Fibroblast of villous mesenchyme (primary cell): ENCODE measurements around the gene PCBP3. TPM values are rescaled to one million over a fixed set of nuclear protein-coding genes. Genes with fewer than 3 reads are reported as not detected.
"Not testable (repeated sequence)": the region's sequence is repeated elsewhere in the genome, so short reads cannot be mapped to it uniquely, and the experiment has no call there.

Source experiments
- DNase-seq: peaks from one replicate; pipeline ENCODE4 v3.0.0-alpha.2; 2010; ENCODE audit warnings: low read depth
- H3K4me3 ChIP-seq: 2 replicates; pipeline ENCODE4 v1.5.1; 2011; ENCODE audit warnings: low read depth, mild to moderate bottlenecking, low read length
- CTCF ChIP-seq: IDR thresholded peaks from 2 replicates; pipeline ENCODE4 v1.5.1; 2012; ENCODE audit warnings: low read depth, mild to moderate bottlenecking, low read length; ENCODE audit not compliant: insufficient read depth
- total RNA-seq: library from RNA; depleted of rRNA; stranded (reverse); fragments of >200 nt; gene quantifications from 2 replicates; pipeline ENCODE4 v1.2.3, GENCODE V29; 2012

PCBP3 gene
- total RNA-seq, 1 donor: 1.3 TPM

- no peak for TF ChIP-seq CTCF
- no peak overlapping the region for H3K4me3 ChIP-seq
- no peak for DNase-seq
Measured at GRCh38 chr21:45882645-45883044, 239.1 kb downstream of the PCBP3 start.

DNA sequence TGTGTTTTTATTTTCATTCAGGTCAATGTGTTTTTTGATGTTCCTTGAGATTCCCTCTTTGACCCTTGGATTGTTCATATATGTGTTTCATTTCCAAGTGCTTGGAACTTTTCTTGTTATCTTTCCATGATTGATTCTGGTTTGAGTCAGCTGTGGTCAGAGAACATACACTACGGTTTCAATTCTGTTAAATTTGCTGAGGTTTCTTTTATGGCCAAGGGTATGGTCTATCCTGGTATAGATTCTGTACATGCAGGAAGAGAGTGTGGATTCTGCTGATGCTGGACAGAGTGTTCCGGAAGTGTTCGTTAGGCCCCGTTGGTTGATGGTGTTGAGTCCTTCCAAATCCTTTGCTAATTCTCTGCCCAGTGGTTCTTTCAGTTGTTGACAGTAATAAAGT, 239.6 kb downstream of the PCBP3 start:
- no peak for DNase-seq
- H3K4me3 ChIP-seq: no peak overlapping the region
- TF ChIP-seq CTCF: no peak

- H3K4me3 ChIP-seq: no peak overlapping the region
- no peak for TF ChIP-seq CTCF
Measured at GRCh38 chr21:45885597-45885929, 242.0 kb downstream of the PCBP3 start.

DNA sequence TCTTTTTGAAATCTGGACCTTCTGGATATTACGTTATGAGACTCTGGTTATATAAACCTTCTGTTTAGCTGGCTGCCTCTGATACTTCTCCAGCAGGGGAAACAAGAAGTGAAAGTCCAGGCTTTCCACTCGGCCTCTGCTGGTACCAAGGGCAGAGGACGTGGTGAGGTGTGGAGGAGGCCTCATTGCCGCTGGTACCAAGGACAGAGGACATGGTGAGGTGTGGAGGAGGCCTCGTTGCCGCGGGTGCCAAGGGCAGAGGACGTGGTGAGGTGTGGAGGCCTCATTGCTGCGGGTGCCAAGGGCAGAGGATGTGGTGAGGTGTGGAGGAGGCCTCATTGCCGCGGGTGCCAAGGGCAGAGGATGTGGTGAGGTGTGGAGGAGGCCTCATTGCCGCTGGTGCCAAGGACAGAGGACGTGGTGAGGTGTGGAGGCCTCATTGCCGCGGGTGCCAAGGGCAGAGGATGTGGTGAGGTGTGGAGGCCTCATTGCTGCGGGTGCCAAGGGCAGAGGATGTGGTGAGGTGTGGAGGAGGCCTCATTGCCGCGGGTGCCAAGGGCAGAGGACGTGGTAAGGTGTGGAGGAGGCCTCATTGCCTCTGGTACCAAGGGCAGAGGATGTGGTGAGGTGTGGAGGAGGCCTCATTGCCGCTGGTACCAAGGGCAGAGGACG, 242.5 kb downstream of the PCBP3 start:
- not testable (repeated sequence) for DNase-seq, H3K4me3 ChIP-seq

More at GRCh38 chr21:45885597-45885929, 242.0 kb downstream of the PCBP3 start:
- DNase-seq: no peak

- no peak for TF ChIP-seq CTCF
- DNase-seq: no peak
- no peak overlapping the region for H3K4me3 ChIP-seq
Measured at GRCh38 chr21:45886610-45887026, 243.1 kb downstream of the PCBP3 start.

- no peak for TF ChIP-seq CTCF
- no peak overlapping the region for H3K4me3 ChIP-seq
- DNase-seq: peak; percentile 13
Measured at GRCh38 chr21:45887120-45887611, 243.6 kb downstream of the PCBP3 start.

DNA sequence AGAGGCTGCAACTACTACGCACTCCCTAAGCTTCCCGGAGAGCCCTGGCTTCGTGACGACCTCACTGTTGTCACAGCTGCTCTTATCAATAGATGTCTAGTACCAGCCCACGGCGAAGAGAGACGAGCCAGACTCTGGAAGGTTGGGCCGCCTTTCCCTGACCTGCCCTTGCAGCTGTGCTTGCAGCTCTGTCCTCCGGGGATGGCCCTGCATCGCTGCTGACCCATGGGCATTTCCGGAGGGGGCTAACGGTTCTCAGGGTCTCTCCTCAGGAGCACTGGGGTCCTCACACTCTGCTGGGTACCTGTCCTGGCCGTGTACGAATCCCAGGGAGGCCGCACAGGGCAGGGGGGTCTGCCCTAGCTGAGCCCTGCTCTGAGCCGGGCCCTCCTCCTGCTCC, 244.3 kb downstream of the PCBP3 start:
- DNase-seq: no peak
- TF ChIP-seq CTCF: no peak
- no peak overlapping the region for H3K4me3 ChIP-seq
